Choroid plexus epithelial cell (primary cell): ENCODE data around the gene E2F6.

ENCODE experiments used
- DNase-seq: peaks from one replicate; pipeline ENCODE4 v3.0.0-alpha.2; 2010; ENCODE audit warnings: low read depth
- H3K4me3 ChIP-seq: 2 replicates; pipeline ENCODE4 v1.5.1; 2011; ENCODE audit warnings: low read depth, mild to moderate bottlenecking, control low read depth, low read length, moderate library complexity
- TF ChIP-seq, protein P1 (sequence below): conservative IDR thresholded peaks from 2 replicates; pipeline ENCODE4 v1.5.1; 2011; ENCODE audit warnings: low read depth, mild to moderate bottlenecking, control low read depth, inconsistent platforms, low read length, moderate library complexity

The E2F6 gene

DNA sequence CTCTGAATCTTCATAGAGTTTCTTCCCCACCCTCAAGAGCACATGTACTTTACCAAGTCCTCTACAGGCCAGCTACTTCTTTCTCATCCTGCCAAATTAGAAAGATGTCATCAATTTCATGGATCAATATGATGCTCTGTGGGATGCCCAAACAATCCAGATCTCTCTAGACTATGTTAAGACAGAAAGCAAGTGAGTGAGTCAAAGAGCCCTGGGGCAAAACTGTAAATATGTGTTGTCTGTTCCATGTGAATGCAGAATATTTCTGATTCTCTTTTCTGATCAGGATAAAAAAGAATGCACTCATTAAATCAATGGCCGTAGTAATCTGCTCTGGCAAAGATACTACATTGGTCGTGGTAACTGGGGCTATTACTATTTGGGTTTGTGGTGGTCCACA is 68.4 kb downstream of the E2F6 start:
- H3K4me3 ChIP-seq, result no peak overlapping the region
- TF ChIP-seq, protein P1, sequence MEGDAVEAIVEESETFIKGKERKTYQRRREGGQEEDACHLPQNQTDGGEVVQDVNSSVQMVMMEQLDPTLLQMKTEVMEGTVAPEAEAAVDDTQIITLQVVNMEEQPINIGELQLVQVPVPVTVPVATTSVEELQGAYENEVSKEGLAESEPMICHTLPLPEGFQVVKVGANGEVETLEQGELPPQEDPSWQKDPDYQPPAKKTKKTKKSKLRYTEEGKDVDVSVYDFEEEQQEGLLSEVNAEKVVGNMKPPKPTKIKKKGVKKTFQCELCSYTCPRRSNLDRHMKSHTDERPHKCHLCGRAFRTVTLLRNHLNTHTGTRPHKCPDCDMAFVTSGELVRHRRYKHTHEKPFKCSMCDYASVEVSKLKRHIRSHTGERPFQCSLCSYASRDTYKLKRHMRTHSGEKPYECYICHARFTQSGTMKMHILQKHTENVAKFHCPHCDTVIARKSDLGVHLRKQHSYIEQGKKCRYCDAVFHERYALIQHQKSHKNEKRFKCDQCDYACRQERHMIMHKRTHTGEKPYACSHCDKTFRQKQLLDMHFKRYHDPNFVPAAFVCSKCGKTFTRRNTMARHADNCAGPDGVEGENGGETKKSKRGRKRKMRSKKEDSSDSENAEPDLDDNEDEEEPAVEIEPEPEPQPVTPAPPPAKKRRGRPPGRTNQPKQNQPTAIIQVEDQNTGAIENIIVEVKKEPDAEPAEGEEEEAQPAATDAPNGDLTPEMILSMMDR, result no peak
- DNase-seq, result no peak

DNA sequence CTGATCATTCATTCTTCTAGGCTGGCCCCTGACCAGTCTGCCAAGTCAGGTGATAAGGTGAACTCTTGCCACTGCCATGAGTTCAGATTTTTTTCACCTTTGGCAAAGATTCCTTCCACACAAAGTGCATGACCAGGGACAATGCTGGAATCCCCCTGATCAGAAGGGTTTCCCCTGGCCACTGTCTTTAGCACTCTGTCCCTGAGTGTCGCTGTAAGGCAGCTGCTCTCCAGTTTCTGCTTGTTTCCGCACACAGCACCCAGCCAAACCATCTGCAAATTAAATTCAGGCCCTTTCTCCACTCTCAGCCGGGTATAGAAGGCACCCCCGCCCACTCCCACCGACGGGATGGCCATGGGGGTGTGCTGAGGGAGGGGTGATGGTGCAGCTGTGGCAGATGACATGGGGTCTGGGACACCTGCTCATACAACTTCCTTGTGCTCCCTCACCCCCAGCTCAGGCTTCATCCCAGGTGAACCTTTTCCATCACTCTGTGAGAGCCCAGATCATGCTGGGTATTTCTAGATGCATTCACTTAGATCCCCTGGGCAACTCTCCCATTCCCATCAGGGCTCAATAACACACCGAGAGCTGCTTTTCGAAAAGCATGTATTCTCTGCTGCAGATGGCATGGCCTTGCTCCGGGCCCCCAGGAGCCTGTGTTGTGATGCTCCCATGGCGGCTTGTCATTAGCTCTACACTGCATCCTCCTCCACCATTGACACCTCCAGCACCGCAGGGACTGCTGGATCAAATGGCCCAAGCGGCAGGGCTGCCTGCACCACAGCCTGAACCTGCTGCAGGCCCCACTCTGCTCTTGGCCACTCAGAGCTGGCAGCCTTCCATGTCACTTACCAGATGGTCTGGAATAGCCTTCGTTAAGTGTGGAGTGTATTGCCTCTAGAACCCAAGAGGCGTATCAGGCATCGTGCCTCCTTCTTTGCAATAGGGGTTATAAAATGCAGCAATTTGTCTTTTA is 69.2 kb downstream of the E2F6 start:
- TF ChIP-seq, protein P1, result no peak
- H3K4me3 ChIP-seq, result no peak overlapping the region
- DNase-seq, result no peak

DNA sequence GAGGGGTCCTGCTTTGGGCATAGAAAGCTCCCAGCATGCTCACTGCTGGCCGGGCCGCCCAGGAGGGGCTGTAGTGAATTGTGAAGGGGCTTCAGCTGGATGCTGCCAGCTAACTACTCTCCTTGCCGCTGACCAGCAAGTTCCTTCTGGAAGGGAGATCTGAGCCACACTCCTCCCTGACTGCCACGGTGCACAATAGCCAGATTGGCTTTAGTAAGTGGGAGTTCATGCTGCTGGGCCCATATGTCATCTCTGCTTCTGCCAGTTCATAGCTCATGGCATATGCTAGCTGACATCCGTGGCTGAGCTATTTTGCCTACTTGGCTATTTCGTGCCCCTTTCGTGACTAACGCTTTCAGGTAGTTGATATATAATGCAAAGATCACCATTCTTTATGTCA is 69.9 kb downstream of the E2F6 start:
- no peak overlapping the region for H3K4me3 ChIP-seq
- no peak for DNase-seq
- TF ChIP-seq, protein P1, result no peak

GRCh38 chr2:11395389-11395788 is 70.6 kb downstream of the E2F6 start:
- no peak overlapping the region for H3K4me3 ChIP-seq
- TF ChIP-seq, protein P1, result no peak
- no peak for DNase-seq
